Measurements from ENCODE around the gene RPL19. TPM values are rescaled to one million over a fixed set of nuclear protein-coding genes. Genes with fewer than 3 reads are reported as not detected.

Gene RPL19
- total and polyA plus RNA-seq, 8 donors, result 1,114 to 4,546 (median 2,476) TPM

- no peaks in the 10 kb centered on the region for H3K36me3 ChIP-seq
- H3K27me3 ChIP-seq, result peaks cover 0 to 87% (median 22%) of the 10 kb centered on the region in 3 donors
- DNase-seq, result no peak
- no peak overlapping the region for H3K27ac ChIP-seq
- intact Hi-C loops (cut with DNase I; ENCODE audit: low total_unique reads), result no loop called here
- H3K9me3 ChIP-seq, result no peaks in the 10 kb centered on the region
- no peak for TF ChIP-seq POLR2AphosphoS5 (IDR thresholded peaks at IDR 0.05)
- peaks cover 5 to 22% (median 19%) of the 10 kb centered on the region in 4 donors for H3K4me1 ChIP-seq
- WGBS, 5 donors, result 34 to 59% (median 43%) methylated on average over 3 to 5 of the region's 5 CpGs
- H3K4me3 ChIP-seq, result no peak overlapping the region
These were observed 36.4 kb downstream of the RPL19 start for GRCh38 chr17:39236450-39236927.

GRCh38 chr17:39236981-39237441, 36.9 kb downstream of the RPL19 start:
- Histone ChIP-seq H3K4me3 (no peak overlapping the region), H3K36me3 (no peaks in the 10 kb centered on the region), H3K27ac (no peak overlapping the region), H3K4me1 (peaks cover 5 to 17% (median 14%) of the 10 kb centered on the region in 4 donors), H3K27me3 (peaks cover 0 to 86% (median 17%) of the 10 kb centered on the region in 3 donors), H3K9me3 (no peaks in the 10 kb centered on the region)
- 56 to 80% (median 65%) methylated on average over 2 to 6 of the region's 6 CpGs for WGBS, 5 donors
- no peak for TF ChIP-seq CTCF (IDR thresholded peaks at IDR 0.05)
- DNase-seq, result peak in 1 of 2 donors; percentile 60
- intact Hi-C loops (cut with DNase I; ENCODE audit: low total_unique reads), result no loop called here

GRCh38 chr17:39237586-39237985, 37.5 kb downstream of the RPL19 start:
- H3K9me3 ChIP-seq, result no peaks in the 10 kb centered on the region
- DNase-seq, result peak in 1 of 2 donors; percentile 71
- H3K27me3 ChIP-seq, result peaks cover 0 to 86% (median 11%) of the 10 kb centered on the region in 3 donors
- intact Hi-C loops (cut with DNase I; ENCODE audit: low total_unique reads), result no loop called here
- TF ChIP-seq EP300 (IDR thresholded peaks at IDR 0.05), result no peak
- no peak overlapping the region for H3K27ac ChIP-seq
- WGBS, 5 donors, result 54 to 61% (median 58%) methylated on average over 6 to 7 of the region's 7 CpGs
- H3K4me3 ChIP-seq, result no peak overlapping the region
- H3K4me1 ChIP-seq, result peaks cover 5 to 12% (median 10%) of the 10 kb centered on the region in 4 donors
- no peaks in the 10 kb centered on the region for H3K36me3 ChIP-seq

- TF ChIP-seq POLR2AphosphoS5 (IDR thresholded peaks at IDR 0.05) (peak in 1 of 3 donors; percentile 12), EP300 (IDR thresholded peaks at IDR 0.05) (no peak)
- peak; percentile 60 to 66 for DNase-seq
- no peaks in the 10 kb centered on the region for H3K36me3 ChIP-seq
- H3K4me1 ChIP-seq, result peaks cover 5 to 12% (median 10%) of the 10 kb centered on the region in 4 donors
- WGBS, 5 donors, result 11 to 33% (median 18%) methylated on average over 6 to 15 of the region's 15 CpGs
- no peaks in the 10 kb centered on the region for H3K9me3 ChIP-seq
- no peak overlapping the region for H3K4me3 ChIP-seq
- H3K27me3 ChIP-seq, result peaks cover 0 to 86% (median 5%) of the 10 kb centered on the region in 3 donors
- H3K27ac ChIP-seq, result no peak overlapping the region
- intact Hi-C loops (cut with DNase I; ENCODE audit: low total_unique reads), result no loop called here
These were observed 38.4 kb downstream of the RPL19 start for GRCh38 chr17:39238311-39238972.

- intact Hi-C loops (cut with DNase I; ENCODE audit: low total_unique reads), result loop anchor here (5.0 kb wide), 1 partner anchor 32 kb away; no protein-coding TSS in a partner anchor
- peaks cover 0 to 82% (median 5%) of the 10 kb centered on the region in 3 donors for H3K27me3 ChIP-seq
- H3K27ac ChIP-seq, result no peak overlapping the region
- H3K4me1 ChIP-seq, result peaks cover 5 to 21% (median 13%) of the 10 kb centered on the region in 4 donors
- peak in 5 of 7 experiments; percentile 40 to 55 (median 44) for TF ChIP-seq CTCF (IDR thresholded peaks at IDR 0.05)
- TF ChIP-seq EP300 (IDR thresholded peaks at IDR 0.05), result no peak
- DNase-seq, result peak; percentile 78 to 86
- H3K9me3 ChIP-seq, result no peaks in the 10 kb centered on the region
- H3K4me3 ChIP-seq, result no peak overlapping the region
- no peaks in the 10 kb centered on the region for H3K36me3 ChIP-seq
- 23 to 34% (median 29%) methylated on average over 9 to 16 of the region's 16 CpGs for WGBS, 5 donors
These were observed 39.7 kb downstream of the RPL19 start for GRCh38 chr17:39239640-39240314.

All from stomach (tissue), 9 donors.